GM06990 (cell line): Measurements from ENCODE around the gene PRSS48.

Experiments used
- DNase-seq: peaks from one replicate; pipeline ENCODE4 v3.0.0-alpha.2; 2011; ENCODE audit not compliant: insufficient read length; ENCODE audit errors: extremely low read depth
- H3K27me3 ChIP-seq: replicated peaks from 2 replicates; pipeline ENCODE4 v1.6.0; 2011; ENCODE audit warnings: low read length; ENCODE audit not compliant: control insufficient read depth, insufficient read depth
- H3K36me3 ChIP-seq: 2 replicates; pipeline ENCODE4 v1.5.1; 2011; ENCODE audit warnings: low read length; ENCODE audit not compliant: control insufficient read depth, insufficient read depth
- H3K4me3 ChIP-seq: replicated peaks from 2 replicates; pipeline ENCODE4 v1.5.1; 2011; ENCODE audit warnings: low read depth, mild to moderate bottlenecking, control low read depth, low read length
- TF ChIP-seq, protein P1 (sequence below): IDR thresholded peaks from 2 replicates; pipeline ENCODE4 v1.5.1; 2011; ENCODE audit warnings: low read length, control low read depth, mild to moderate bottlenecking, inconsistent platforms; ENCODE audit not compliant: insufficient read depth, poor library complexity, severe bottlenecking

The PRSS48 gene

DNA sequence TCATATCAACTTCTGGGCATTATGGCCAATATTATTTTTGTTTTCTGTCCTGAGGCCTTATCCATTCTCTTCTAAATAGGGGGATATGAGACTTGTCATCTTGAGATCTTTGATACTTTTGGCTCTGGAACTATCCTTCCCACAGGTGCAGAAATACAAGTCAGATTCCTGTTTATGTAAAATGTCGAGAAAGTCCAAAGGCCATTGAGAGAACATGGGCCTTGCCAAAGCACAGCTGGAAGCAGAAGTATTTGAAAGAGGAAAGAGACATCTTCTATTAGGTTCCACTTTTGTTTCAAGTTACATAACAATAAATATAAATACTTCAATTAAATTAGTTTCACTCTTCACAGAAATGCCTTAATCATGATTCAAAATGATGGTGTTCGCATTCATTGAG, 20.8 kb upstream of the PRSS48 start:
- no peaks in the 10 kb centered on the region for H3K27me3 ChIP-seq
- DNase-seq = no peak
- no peak overlapping the region for H3K4me3 ChIP-seq
- TF ChIP-seq, protein P1, sequence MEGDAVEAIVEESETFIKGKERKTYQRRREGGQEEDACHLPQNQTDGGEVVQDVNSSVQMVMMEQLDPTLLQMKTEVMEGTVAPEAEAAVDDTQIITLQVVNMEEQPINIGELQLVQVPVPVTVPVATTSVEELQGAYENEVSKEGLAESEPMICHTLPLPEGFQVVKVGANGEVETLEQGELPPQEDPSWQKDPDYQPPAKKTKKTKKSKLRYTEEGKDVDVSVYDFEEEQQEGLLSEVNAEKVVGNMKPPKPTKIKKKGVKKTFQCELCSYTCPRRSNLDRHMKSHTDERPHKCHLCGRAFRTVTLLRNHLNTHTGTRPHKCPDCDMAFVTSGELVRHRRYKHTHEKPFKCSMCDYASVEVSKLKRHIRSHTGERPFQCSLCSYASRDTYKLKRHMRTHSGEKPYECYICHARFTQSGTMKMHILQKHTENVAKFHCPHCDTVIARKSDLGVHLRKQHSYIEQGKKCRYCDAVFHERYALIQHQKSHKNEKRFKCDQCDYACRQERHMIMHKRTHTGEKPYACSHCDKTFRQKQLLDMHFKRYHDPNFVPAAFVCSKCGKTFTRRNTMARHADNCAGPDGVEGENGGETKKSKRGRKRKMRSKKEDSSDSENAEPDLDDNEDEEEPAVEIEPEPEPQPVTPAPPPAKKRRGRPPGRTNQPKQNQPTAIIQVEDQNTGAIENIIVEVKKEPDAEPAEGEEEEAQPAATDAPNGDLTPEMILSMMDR = no peak
- no peaks in the 10 kb centered on the region for H3K36me3 ChIP-seq

- TF ChIP-seq, protein P1 = no peak
- Histone ChIP-seq H3K36me3 (no peaks in the 10 kb centered on the region), H3K27me3 (no peaks in the 10 kb centered on the region), H3K4me3 (no peak overlapping the region)
- DNase-seq = no peak
These were observed 19.3 kb upstream of the PRSS48 start for GRCh38 chr4:151257704-151258103.

- DNase-seq = no peak
- H3K27me3 ChIP-seq = no peaks in the 10 kb centered on the region; the same call in 1 of the 2 replicates
- TF ChIP-seq, protein P1 = no peak
- H3K4me3 ChIP-seq = no peak overlapping the region
- no peaks in the 10 kb centered on the region for H3K36me3 ChIP-seq
These were observed 17.2 kb upstream of the PRSS48 start for GRCh38 chr4:151259752-151260151.

DNA sequence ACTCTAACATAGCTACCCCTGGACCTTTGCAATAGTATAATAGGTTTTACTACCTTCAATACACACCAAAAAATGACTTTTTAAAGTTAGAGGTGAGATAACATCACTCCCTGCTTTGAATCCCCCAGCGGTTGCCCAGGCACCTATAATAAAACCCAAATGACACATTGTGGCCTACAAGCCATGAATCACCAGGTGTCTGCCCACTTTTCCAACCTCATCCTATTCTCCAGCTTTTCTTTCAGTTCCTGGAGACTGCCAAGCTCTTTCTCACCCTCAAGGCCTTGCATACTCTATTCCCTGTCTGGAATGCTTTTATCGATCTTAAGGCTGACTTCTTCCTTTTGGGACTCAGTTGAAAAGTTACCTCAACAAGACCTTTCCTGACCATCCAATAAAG, 16.4 kb upstream of the PRSS48 start:
- TF ChIP-seq, protein P1 = no peak
- Histone ChIP-seq H3K27me3 (no peaks in the 10 kb centered on the region; the same call in 1 of the 2 replicates), H3K36me3 (no peaks in the 10 kb centered on the region), H3K4me3 (no peak overlapping the region)
- no peak for DNase-seq

GRCh38 chr4:151263455-151263854, 13.5 kb upstream of the PRSS48 start:
- H3K36me3 ChIP-seq = no peaks in the 10 kb centered on the region
- TF ChIP-seq, protein P1 = no peak
- H3K4me3 ChIP-seq = no peak overlapping the region
- DNase-seq = no peak
- H3K27me3 ChIP-seq = no peaks in the 10 kb centered on the region; the same call in 1 of the 2 replicates

DNA sequence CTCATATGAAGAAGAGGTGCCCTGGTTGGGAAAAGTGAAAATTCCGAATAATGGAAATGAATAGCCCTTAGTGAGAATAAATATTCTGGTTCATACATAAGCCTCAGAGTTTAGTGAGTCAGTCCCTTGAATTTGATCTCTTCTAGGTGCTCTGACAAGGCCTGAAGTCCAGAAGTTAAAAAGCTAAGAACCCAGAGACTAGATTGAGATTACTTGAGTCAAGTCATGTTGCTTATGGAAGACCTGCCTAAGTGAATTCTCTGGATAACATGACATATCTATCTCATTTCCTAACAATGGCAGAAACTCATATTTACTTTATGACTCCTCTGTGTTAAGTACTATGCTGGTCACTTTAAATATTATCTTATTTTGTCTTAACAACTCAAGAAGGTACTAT, 10.5 kb upstream of the PRSS48 start:
- DNase-seq = no peak
- Histone ChIP-seq H3K4me3 (no peak overlapping the region), H3K36me3 (no peaks in the 10 kb centered on the region), H3K27me3 (no peaks in the 10 kb centered on the region; the same call in 1 of the 2 replicates)
- TF ChIP-seq, protein P1 = no peak
